HUDEP-2 (cell line): ENCODE results near the gene TNFRSF8.

Experiments used
- DNase-seq, 76 experiments: peaks; one replicate each; lab custom pipeline; 2025; ENCODE audit not compliant: unreplicated experiment in 76 of 76; lab: John Stamatoyannopoulos, UW

Gene TNFRSF8

DNA sequence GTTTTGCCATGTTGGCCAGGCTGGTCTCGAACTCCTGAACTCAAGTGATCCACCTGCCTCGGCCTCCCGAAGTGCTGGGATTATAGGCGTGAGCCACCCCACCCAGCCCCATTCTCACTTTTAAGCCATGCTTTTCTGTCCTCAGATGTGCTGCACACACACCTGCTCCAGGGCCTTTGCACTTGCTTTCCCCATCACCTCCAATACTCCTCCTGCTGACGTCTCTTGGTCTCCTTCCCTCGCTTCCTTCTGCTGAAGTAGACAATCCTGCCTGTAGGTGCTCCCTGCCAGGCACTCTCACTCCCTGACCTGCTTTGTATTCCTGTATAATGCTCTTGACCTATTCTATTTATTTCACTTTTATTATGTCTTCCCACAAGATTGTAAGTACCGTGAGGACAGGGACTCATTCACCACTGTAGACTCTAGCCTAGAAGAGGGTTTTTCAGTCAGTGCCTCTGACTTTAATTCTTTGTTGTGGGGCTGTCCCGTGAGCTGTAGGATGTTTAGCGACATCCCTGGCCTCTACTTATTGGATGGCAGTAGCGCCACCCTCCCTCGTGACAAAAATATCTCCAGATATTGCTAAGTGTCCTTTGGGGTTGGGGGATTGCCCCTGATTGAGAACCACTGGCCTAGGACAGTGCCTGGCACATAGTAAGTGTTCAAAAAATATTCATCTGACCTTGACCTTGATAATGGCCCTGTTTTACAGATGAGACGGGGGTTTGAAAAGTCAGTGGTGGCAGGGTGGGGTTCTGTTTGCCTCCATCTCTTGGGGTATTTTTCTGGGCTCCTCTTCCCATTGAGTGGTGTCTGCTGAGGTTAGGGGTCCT lies 108.3 kb downstream of the TNFRSF8 start:
- no peak for DNase-seq

- no peak for DNase-seq
Observed at GRCh38 chr1:12172042-12172851, 109.1 kb downstream of the TNFRSF8 start.

DNA sequence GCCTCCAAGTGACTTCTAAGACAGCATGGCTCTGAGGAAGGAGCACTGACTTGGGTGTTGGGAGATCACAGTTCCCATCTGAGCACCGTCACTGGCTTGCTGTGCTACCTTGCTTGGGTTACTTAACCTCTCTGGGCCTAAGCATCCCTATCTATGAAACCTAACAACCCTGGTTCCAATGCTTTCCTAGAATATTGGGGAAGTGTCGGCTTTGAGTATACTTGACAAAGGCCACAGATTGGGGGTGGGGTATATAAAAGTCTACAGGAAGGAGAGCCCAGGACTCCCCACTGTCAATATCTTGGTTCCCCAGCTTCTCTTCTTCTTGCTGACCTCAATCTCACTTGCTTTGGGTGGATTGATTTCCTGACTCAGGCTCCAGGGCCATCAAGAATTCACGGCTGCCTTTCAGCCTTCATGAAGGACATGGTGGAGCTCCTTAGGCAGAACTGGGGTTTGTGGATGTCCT lies 110.0 kb downstream of the TNFRSF8 start:
- DNase-seq, result no peak

- peak in 1 of 76 experiments; percentile 16 for DNase-seq
Observed at GRCh38 chr1:12173631-12174121, 110.6 kb downstream of the TNFRSF8 start.

GRCh38 chr1:12174924-12175810 lies 112.1 kb downstream of the TNFRSF8 start:
- peak in 3 of 76 experiments; percentile 3 to 54 (median 48) for DNase-seq

DNA sequence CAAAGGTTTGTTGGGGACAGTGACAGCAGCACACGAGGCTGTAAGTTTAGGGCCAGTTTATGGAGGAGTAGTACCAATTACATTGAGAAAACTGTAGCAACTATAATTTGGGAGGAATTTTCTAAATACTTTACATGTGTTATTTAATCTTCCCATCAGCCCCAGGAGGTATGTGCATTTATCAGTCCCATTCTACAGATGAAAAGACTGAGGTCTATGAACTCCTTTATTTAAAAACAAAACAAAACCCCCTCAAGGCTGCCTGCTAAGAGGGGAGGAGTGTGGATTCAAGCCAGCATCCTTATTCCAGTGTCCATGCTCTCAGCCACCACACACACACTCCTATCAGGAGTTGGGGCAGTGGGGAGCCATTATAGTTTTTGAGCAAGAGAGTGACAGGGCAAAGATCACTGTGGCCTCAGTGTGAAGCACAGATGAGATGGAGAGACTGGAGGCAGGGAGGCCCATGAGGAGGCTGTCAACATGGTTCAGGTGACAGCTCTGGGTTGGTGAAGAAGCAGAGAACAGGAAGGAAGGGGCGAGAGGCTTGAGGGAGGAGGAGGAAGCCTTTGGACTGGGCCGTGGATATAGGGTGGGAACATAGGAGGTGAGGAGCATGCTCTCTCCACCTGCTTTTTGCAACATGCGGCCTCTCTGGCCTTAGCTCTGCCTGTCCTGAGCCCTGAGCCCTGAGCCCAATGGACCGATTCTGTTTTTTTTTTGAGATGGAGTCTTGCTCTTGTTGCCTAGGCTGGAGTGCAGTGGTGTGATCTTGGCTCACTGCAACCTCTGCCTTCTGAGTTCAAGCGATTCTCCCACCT lies 113.4 kb downstream of the TNFRSF8 start:
- no peak for DNase-seq

GRCh38 chr1:12177156-12177998 lies 114.3 kb downstream of the TNFRSF8 start:
- no peak for DNase-seq

DNA sequence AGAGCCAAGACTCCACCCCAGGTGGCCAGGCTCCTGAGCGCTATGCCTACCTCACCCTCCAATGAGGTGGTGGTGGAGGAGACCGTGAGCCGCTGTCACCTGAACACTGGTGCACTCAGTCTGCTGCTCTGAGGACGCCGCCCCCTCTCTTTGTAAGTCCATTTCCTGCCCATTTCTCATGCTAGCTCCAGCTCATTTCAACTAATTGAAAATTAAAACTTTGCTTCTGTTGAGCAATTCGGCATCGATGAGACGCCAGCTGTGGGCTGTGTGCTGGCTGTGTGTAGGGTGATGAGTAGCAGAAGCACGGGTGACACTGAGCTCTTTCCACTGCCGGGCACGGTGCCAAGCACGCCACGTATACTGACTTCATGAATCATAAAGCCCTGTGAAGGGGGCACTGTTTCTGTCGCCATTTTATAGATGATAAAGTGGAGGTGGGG lies 114.9 kb downstream of the TNFRSF8 start:
- no peak for DNase-seq

DNA sequence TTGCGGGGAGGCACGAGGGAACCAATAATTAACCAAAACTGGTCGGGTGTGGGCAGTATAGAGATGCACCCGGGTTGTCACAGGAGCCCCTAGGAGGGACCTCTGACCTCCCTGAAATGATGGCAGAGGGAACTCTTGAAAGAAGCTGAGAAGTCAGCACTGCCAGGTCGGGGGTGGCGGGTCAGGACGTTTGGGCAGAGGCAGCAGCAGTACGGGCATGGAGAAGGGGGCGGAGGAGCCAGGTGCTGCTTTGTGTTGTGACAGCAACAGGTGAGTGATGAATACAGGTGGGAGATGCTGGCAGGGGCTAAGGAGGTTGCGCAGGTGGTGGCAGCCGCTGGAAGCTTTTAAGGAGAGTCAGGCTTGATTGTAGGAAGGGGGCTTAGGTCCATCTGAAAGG lies 115.4 kb downstream of the TNFRSF8 start:
- no peak for DNase-seq

DNA sequence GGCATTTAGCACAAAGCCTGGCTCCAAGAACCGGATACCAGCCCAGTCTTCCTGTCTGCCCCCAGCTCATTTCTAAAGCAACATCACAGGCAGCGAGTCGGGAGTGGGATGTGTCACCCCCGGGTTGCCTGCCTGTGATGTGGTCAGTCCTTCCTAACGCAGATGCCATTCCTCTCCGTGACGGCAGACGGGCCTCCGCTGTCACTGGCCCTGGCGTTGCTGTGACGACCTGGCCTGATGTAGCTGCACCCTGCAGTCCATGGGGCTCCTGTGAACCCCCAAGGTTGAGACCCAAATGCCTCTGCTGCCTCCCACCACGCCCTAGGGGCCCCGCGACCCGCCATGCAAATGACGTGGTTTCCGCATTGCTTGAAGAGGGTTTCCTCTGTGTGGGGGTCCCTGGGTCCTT lies 116.0 kb downstream of the TNFRSF8 start:
- DNase-seq, result no peak

GRCh38 chr1:12179676-12180075 lies 116.6 kb downstream of the TNFRSF8 start:
- no peak for DNase-seq

DNA sequence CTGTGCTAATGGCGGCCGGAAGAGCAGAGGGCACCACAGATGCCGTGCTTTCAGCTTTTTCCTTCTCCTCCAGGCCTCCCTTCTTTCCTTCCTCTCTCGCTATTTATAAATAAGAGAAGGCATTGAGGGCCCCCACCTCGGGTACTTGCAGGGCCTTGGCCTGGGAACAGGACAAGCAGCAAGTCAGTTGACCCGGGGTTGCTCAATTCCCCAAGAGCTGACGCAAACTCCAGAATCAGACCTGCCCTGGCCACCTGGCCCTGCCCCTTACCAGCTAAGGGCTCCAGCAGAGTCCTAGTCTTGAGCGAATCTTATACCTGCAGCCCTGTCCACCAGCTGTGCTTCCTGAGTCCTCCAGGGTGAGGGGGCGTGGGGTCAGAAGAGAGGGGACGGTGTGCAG lies 117.2 kb downstream of the TNFRSF8 start:
- no peak for DNase-seq

DNA sequence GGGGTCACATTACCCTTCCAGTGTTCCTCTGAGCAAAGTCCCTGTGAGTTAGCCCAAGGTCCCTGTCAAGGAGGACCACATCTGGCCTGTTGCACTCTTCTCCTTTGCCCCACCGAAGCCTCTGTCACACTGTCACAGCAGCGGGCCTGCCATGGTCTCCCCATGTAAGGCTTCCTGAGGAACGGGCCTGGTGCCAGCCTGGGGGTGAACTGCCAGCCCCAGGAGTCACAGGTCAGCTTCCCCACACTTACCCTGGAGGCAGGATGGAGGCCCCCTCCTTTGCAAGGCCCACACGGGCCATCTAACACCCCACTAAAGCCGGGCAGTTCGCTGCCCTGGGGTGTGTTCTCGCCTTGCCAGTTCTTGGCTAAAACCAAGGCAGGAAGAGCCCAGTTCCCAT lies 117.8 kb downstream of the TNFRSF8 start:
- DNase-seq, result no peak

DNA sequence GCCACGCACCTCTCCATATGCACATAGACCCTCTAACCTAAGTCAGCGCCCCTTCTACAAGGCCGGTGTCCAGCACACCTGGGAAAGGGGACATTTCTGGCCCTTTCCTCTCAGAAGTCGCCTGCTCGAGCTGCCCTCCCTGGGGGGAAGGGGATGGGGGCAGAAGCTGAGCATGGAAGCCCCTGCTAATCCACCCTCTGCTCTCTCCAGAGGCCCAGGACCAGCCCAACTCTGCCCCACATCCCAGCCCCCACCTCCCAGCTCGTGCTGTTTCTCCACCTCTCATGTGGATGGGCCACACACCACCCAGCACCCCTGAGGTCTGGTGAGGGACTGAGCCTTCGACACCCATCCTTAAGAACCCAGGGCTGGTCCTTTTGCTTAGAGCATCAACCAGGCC lies 118.5 kb downstream of the TNFRSF8 start:
- no peak for DNase-seq

GRCh38 chr1:12182410-12182984 lies 119.4 kb downstream of the TNFRSF8 start:
- DNase-seq, result no peak

DNA sequence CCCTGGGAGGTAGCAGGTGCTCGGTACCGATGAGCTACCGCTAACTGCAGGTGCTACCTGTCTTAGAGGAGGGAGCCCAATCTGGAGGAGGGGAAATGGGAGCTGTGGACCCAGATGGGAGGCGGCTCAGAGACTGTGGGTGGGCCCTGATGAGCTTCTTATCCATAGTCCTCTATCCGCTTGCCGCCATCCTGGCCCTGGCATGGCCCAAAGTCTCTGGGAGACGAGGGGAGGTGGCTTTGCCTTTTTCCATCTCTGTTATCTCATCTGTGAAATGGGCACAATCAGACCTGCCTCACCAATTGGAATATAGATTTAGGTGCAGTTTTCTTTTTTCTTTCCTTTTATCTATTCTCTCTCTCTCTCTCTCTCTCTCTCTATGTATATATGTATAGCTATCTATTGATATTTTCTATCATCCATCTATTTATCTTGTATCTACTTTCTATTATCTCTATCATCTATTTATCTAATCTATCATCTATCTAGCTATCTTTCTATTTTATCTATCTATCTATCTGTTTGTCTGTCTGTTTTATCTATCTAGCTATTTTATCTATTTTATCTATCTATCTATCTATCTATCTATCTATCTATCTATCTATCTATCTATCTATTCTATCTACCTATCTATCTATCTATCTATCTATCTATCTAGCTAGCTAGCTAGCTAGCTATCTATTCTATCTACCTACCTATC lies 120.1 kb downstream of the TNFRSF8 start:
- DNase-seq, result no peak

- DNase-seq, result no peak
Observed at GRCh38 chr1:12184008-12184681, 121.0 kb downstream of the TNFRSF8 start.
